ENCODE measurements around the gene WWC1.

Gene WWC1

GRCh38 chr5:168460606-168461005 lies 169.2 kb downstream of the WWC1 start:
- Histone ChIP-seq H3K27me3 (ENCODE audit: low read depth, low read length) (no peaks in the 10 kb centered on the region), H3K9me3 (ENCODE audit: control insufficient read depth in 1 of 2, low read length in 2 of 2) (no peaks in the 10 kb centered on the region), H3K27ac (ENCODE audit: low read length) (no peak overlapping the region), H3K36me3 (ENCODE audit: control insufficient read depth in 1 of 2, insufficient read depth in 2 of 2, low read length in 2 of 2) (no peaks in the 10 kb centered on the region), H3K4me1 (ENCODE audit: control insufficient read depth in 1 of 2, insufficient read depth in 2 of 2, low read length in 2 of 2) (no peaks in the 10 kb centered on the region), H3K4me3 (ENCODE audit: low read depth in 1 of 2, low read length in 2 of 2) (no peak overlapping the region)

GRCh38 chr5:168463081-168463480 lies 171.6 kb downstream of the WWC1 start:
- no peaks in the 10 kb centered on the region for H3K4me1 ChIP-seq (ENCODE audit: control insufficient read depth in 1 of 2, insufficient read depth in 2 of 2, low read length in 2 of 2)
- H3K36me3 ChIP-seq (ENCODE audit: control insufficient read depth in 1 of 2, insufficient read depth in 2 of 2, low read length in 2 of 2): no peaks in the 10 kb centered on the region
- no peak overlapping the region for H3K27ac ChIP-seq (ENCODE audit: low read length)
- no peaks in the 10 kb centered on the region for H3K9me3 ChIP-seq (ENCODE audit: control insufficient read depth in 1 of 2, low read length in 2 of 2)
- no peak overlapping the region for H3K4me3 ChIP-seq (ENCODE audit: low read depth in 1 of 2, low read length in 2 of 2)
- H3K27me3 ChIP-seq (ENCODE audit: low read depth, low read length): no peaks in the 10 kb centered on the region

GRCh38 chr5:168464214-168464613 lies 172.8 kb downstream of the WWC1 start:
- Histone ChIP-seq H3K36me3 (ENCODE audit: control insufficient read depth in 1 of 2, insufficient read depth in 2 of 2, low read length in 2 of 2) (no peaks in the 10 kb centered on the region), H3K27ac (ENCODE audit: low read length) (no peak overlapping the region), H3K4me3 (ENCODE audit: low read depth in 1 of 2, low read length in 2 of 2) (no peak overlapping the region), H3K9me3 (ENCODE audit: control insufficient read depth in 1 of 2, low read length in 2 of 2) (no peaks in the 10 kb centered on the region), H3K4me1 (ENCODE audit: control insufficient read depth in 1 of 2, insufficient read depth in 2 of 2, low read length in 2 of 2) (no peaks in the 10 kb centered on the region), H3K27me3 (ENCODE audit: low read depth, low read length) (no peaks in the 10 kb centered on the region)

- Histone ChIP-seq H3K9me3 (ENCODE audit: control insufficient read depth in 1 of 2, low read length in 2 of 2) (no peaks in the 10 kb centered on the region), H3K4me1 (ENCODE audit: control insufficient read depth in 1 of 2, insufficient read depth in 2 of 2, low read length in 2 of 2) (no peaks in the 10 kb centered on the region), H3K36me3 (ENCODE audit: control insufficient read depth in 1 of 2, insufficient read depth in 2 of 2, low read length in 2 of 2) (no peaks in the 10 kb centered on the region), H3K4me3 (ENCODE audit: low read depth in 1 of 2, low read length in 2 of 2) (no peak overlapping the region), H3K27ac (ENCODE audit: low read length) (no peak overlapping the region), H3K27me3 (ENCODE audit: low read depth, low read length) (no peaks in the 10 kb centered on the region)
These were observed 173.2 kb downstream of the WWC1 start for GRCh38 chr5:168464641-168465040.

GRCh38 chr5:168467755-168468330 lies 176.4 kb downstream of the WWC1 start:
- no peak overlapping the region for H3K4me3 ChIP-seq (ENCODE audit: low read depth in 1 of 2, low read length in 2 of 2)
- H3K9me3 ChIP-seq (ENCODE audit: control insufficient read depth in 1 of 2, low read length in 2 of 2): no peaks in the 10 kb centered on the region
- H3K27me3 ChIP-seq (ENCODE audit: low read depth, low read length): no peaks in the 10 kb centered on the region
- H3K27ac ChIP-seq (ENCODE audit: low read length): no peak overlapping the region
- H3K36me3 ChIP-seq (ENCODE audit: control insufficient read depth in 1 of 2, insufficient read depth in 2 of 2, low read length in 2 of 2): no peaks in the 10 kb centered on the region
- no peaks in the 10 kb centered on the region for H3K4me1 ChIP-seq (ENCODE audit: control insufficient read depth in 1 of 2, insufficient read depth in 2 of 2, low read length in 2 of 2)

- Histone ChIP-seq H3K27me3 (ENCODE audit: low read depth, low read length) (no peaks in the 10 kb centered on the region), H3K36me3 (ENCODE audit: control insufficient read depth in 1 of 2, insufficient read depth in 2 of 2, low read length in 2 of 2) (no peaks in the 10 kb centered on the region), H3K9me3 (ENCODE audit: control insufficient read depth in 1 of 2, low read length in 2 of 2) (no peaks in the 10 kb centered on the region), H3K4me1 (ENCODE audit: control insufficient read depth in 1 of 2, insufficient read depth in 2 of 2, low read length in 2 of 2) (no peaks in the 10 kb centered on the region), H3K27ac (ENCODE audit: low read length) (no peak overlapping the region), H3K4me3 (ENCODE audit: low read depth in 1 of 2, low read length in 2 of 2) (no peak overlapping the region)
These were observed 177.4 kb downstream of the WWC1 start for GRCh38 chr5:168468836-168469235.

GRCh38 chr5:168469816-168470215 lies 178.4 kb downstream of the WWC1 start:
- Histone ChIP-seq H3K27ac (ENCODE audit: low read length) (no peak overlapping the region), H3K27me3 (ENCODE audit: low read depth, low read length) (no peaks in the 10 kb centered on the region), H3K4me3 (ENCODE audit: low read depth in 1 of 2, low read length in 2 of 2) (no peak overlapping the region), H3K36me3 (ENCODE audit: control insufficient read depth in 1 of 2, insufficient read depth in 2 of 2, low read length in 2 of 2) (no peaks in the 10 kb centered on the region), H3K9me3 (ENCODE audit: control insufficient read depth in 1 of 2, low read length in 2 of 2) (no peaks in the 10 kb centered on the region), H3K4me1 (ENCODE audit: control insufficient read depth in 1 of 2, insufficient read depth in 2 of 2, low read length in 2 of 2) (no peaks in the 10 kb centered on the region)

GRCh38 chr5:168471785-168472184 lies 180.3 kb downstream of the WWC1 start:
- Histone ChIP-seq H3K36me3 (ENCODE audit: control insufficient read depth in 1 of 2, insufficient read depth in 2 of 2, low read length in 2 of 2) (no peaks in the 10 kb centered on the region), H3K4me1 (ENCODE audit: control insufficient read depth in 1 of 2, insufficient read depth in 2 of 2, low read length in 2 of 2) (no peaks in the 10 kb centered on the region), H3K4me3 (ENCODE audit: low read depth in 1 of 2, low read length in 2 of 2) (no peak overlapping the region), H3K27ac (ENCODE audit: low read length) (no peak overlapping the region), H3K27me3 (ENCODE audit: low read depth, low read length) (no peaks in the 10 kb centered on the region), H3K9me3 (ENCODE audit: control insufficient read depth in 1 of 2, low read length in 2 of 2) (no peaks in the 10 kb centered on the region)

GRCh38 chr5:168472329-168472728 lies 180.9 kb downstream of the WWC1 start:
- Histone ChIP-seq H3K27me3 (ENCODE audit: low read depth, low read length) (no peaks in the 10 kb centered on the region), H3K4me1 (ENCODE audit: control insufficient read depth in 1 of 2, insufficient read depth in 2 of 2, low read length in 2 of 2) (no peaks in the 10 kb centered on the region), H3K9me3 (ENCODE audit: control insufficient read depth in 1 of 2, low read length in 2 of 2) (no peaks in the 10 kb centered on the region), H3K4me3 (ENCODE audit: low read depth in 1 of 2, low read length in 2 of 2) (no peak overlapping the region), H3K36me3 (ENCODE audit: control insufficient read depth in 1 of 2, insufficient read depth in 2 of 2, low read length in 2 of 2) (no peaks in the 10 kb centered on the region), H3K27ac (ENCODE audit: low read length) (no peak overlapping the region)

- Histone ChIP-seq H3K9me3 (ENCODE audit: control insufficient read depth in 1 of 2, low read length in 2 of 2) (no peaks in the 10 kb centered on the region), H3K27ac (ENCODE audit: low read length) (no peak overlapping the region), H3K27me3 (ENCODE audit: low read depth, low read length) (no peaks in the 10 kb centered on the region), H3K4me1 (ENCODE audit: control insufficient read depth in 1 of 2, insufficient read depth in 2 of 2, low read length in 2 of 2) (no peaks in the 10 kb centered on the region), H3K36me3 (ENCODE audit: control insufficient read depth in 1 of 2, insufficient read depth in 2 of 2, low read length in 2 of 2) (no peaks in the 10 kb centered on the region), H3K4me3 (ENCODE audit: low read depth in 1 of 2, low read length in 2 of 2) (no peak overlapping the region)
These were observed 182.9 kb downstream of the WWC1 start for GRCh38 chr5:168474319-168474718.

GRCh38 chr5:168477060-168477459 lies 185.6 kb downstream of the WWC1 start:
- Histone ChIP-seq H3K4me3 (ENCODE audit: low read depth in 1 of 2, low read length in 2 of 2) (no peak overlapping the region), H3K4me1 (ENCODE audit: control insufficient read depth in 1 of 2, insufficient read depth in 2 of 2, low read length in 2 of 2) (no peaks in the 10 kb centered on the region), H3K36me3 (ENCODE audit: control insufficient read depth in 1 of 2, insufficient read depth in 2 of 2, low read length in 2 of 2) (no peaks in the 10 kb centered on the region), H3K9me3 (ENCODE audit: control insufficient read depth in 1 of 2, low read length in 2 of 2) (no peaks in the 10 kb centered on the region), H3K27me3 (ENCODE audit: low read depth, low read length) (no peaks in the 10 kb centered on the region), H3K27ac (ENCODE audit: low read length) (no peak overlapping the region)

GRCh38 chr5:168479166-168479565 lies 187.7 kb downstream of the WWC1 start:
- H3K27me3 ChIP-seq (ENCODE audit: low read depth, low read length): no peaks in the 10 kb centered on the region
- no peaks in the 10 kb centered on the region for H3K4me1 ChIP-seq (ENCODE audit: control insufficient read depth in 1 of 2, insufficient read depth in 2 of 2, low read length in 2 of 2)
- no peaks in the 10 kb centered on the region for H3K36me3 ChIP-seq (ENCODE audit: control insufficient read depth in 1 of 2, insufficient read depth in 2 of 2, low read length in 2 of 2)
- H3K27ac ChIP-seq (ENCODE audit: low read length): no peak overlapping the region
- H3K4me3 ChIP-seq (ENCODE audit: low read depth in 1 of 2, low read length in 2 of 2): no peak overlapping the region
- no peaks in the 10 kb centered on the region for H3K9me3 ChIP-seq (ENCODE audit: control insufficient read depth in 1 of 2, low read length in 2 of 2)
